Astrocyte (in vitro differentiated cells and primary cell): ENCODE measurements around the gene UQCR10. TPM values are rescaled to one million over a fixed set of nuclear protein-coding genes. Genes with fewer than 3 reads are reported as not detected.

Source experiments
- DNase-seq: peaks from one replicate; pipeline ENCODE4 v3.0.0-alpha.2; 2010; ENCODE audit warnings: low read depth
- FAIRE-seq: peaks from 2 replicates; lab custom pipeline; 2011; peaks lifted over from hg19 to GRCh38; lab: Jason Lieb, UNC
- H2AFZ ChIP-seq: 2 replicates; pipeline ENCODE4 v1.6.0; 2012; ENCODE audit warnings: low read depth, low read length, inconsistent platforms
- H3K27ac ChIP-seq: 2 replicates; pipeline ENCODE4 v1.5.1; 2011; ENCODE audit warnings: low read depth, low read length, inconsistent platforms
- H3K27me3 ChIP-seq: 2 replicates; pipeline ENCODE4 v1.6.0; 2011; ENCODE audit warnings: low read length, inconsistent platforms; ENCODE audit not compliant: insufficient read depth
- H3K36me3 ChIP-seq: 2 replicates; pipeline ENCODE4 v1.5.1; 2011; ENCODE audit warnings: low read length, inconsistent platforms; ENCODE audit not compliant: insufficient read depth
- H3K4me1 ChIP-seq: 2 replicates; pipeline ENCODE4 v1.5.1; 2011; ENCODE audit warnings: low read length, inconsistent platforms; ENCODE audit not compliant: insufficient read depth
- H3K4me2 ChIP-seq: 2 replicates; pipeline ENCODE4 v1.6.0; 2012; ENCODE audit warnings: low read length, inconsistent platforms
- H3K4me3 ChIP-seq: 2 replicates; pipeline ENCODE4 v1.5.1; 2011; ENCODE audit warnings: low read depth, mild to moderate bottlenecking, low read length, inconsistent platforms; ENCODE audit not compliant: insufficient read depth
- H3K79me2 ChIP-seq: 2 replicates; pipeline ENCODE4 v1.6.0; 2012; ENCODE audit warnings: mild to moderate bottlenecking, low read length, inconsistent platforms; ENCODE audit not compliant: insufficient read depth
- H3K9ac ChIP-seq: 2 replicates; pipeline ENCODE4 v1.6.0; 2012; ENCODE audit warnings: mild to moderate bottlenecking, low read length, inconsistent platforms
- H3K9me3 ChIP-seq: 2 replicates; pipeline ENCODE4 v1.5.1; 2012; ENCODE audit warnings: low read depth, mild to moderate bottlenecking, low read length, inconsistent platforms; ENCODE audit not compliant: insufficient read depth
- H4K20me1 ChIP-seq: 2 replicates; pipeline ENCODE4 v1.6.0; 2012; ENCODE audit warnings: low read length, inconsistent platforms; ENCODE audit not compliant: insufficient read depth
- H3K27ac Mint-ChIP-seq: one replicate; pipeline ENCODE4 v1.8.0; 2021; ENCODE audit warnings: mild to moderate bottlenecking, mixed read lengths; ENCODE audit not compliant: unreplicated experiment
- H3K27me3 Mint-ChIP-seq: one replicate; pipeline ENCODE4 v1.8.0; 2021; ENCODE audit warnings: low read depth, mixed read lengths; ENCODE audit not compliant: unreplicated experiment
- H3K36me3 Mint-ChIP-seq: one replicate; pipeline ENCODE4 v1.8.0; 2021; ENCODE audit warnings: low read depth, mixed read lengths; ENCODE audit not compliant: unreplicated experiment
- H3K4me1 Mint-ChIP-seq: one replicate; pipeline ENCODE4 v1.8.0; 2021; ENCODE audit warnings: low read depth, mixed read lengths; ENCODE audit not compliant: unreplicated experiment
- H3K4me3 Mint-ChIP-seq: one replicate; pipeline ENCODE4 v1.8.0; 2021; ENCODE audit warnings: mild to moderate bottlenecking, moderate library complexity, mixed read lengths; ENCODE audit not compliant: unreplicated experiment
- H3K9me3 Mint-ChIP-seq: one replicate; pipeline ENCODE4 v1.8.0; 2021; ENCODE audit warnings: mild to moderate bottlenecking, mixed read lengths; ENCODE audit not compliant: unreplicated experiment
- EZH2 ChIP-seq: IDR thresholded peaks from 2 replicates; pipeline ENCODE4 v1.6.1; 2012; ENCODE audit warnings: mild to moderate bottlenecking, low read length, inconsistent platforms; ENCODE audit not compliant: insufficient read depth
- total RNA-seq: library from RNA; stranded (reverse); gene quantifications from 2 replicates; pipeline ENCODE4 v1.2.1, GENCODE V29; 2021
- TF ChIP-seq, protein P1 (sequence below): IDR thresholded peaks from 2 replicates; pipeline ENCODE4 v1.5.1; 2011; ENCODE audit warnings: low read depth, mild to moderate bottlenecking, inconsistent platforms, low read length, moderate library complexity; ENCODE audit not compliant: insufficient read depth

The UQCR10 gene
- total RNA-seq, 1 donor from 2014 or later: 112 TPM

DNA sequence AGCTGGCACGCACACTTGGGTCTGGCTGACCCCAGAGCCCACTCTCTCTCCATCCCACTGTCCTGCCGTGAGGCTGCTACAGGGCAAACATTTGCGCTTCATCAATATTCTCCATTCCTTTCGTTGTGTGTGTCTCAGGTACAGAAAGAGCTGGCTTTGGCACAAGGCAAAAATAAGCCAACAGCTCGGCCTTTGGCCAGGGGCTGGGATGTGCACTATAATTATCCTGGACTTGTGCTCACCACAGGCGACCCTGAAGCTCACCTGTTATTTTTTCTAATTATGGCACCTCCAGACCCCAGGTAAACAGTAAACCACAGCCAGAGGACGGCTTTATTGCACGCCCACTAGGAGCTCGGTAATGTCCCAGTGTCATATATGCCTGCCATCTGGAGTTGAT lies 11.3 kb upstream of the UQCR10 start:
- Histone ChIP-seq H3K4me1 (no peaks in the 10 kb centered on the region), H2AFZ (no peak overlapping the region), H3K9ac (no peak overlapping the region), H3K4me3 (no peak overlapping the region), H3K79me2 (no peaks in the 10 kb centered on the region), H3K4me2 (no peak overlapping the region), H3K27me3 (no peaks in the 10 kb centered on the region), H3K36me3 (no peaks in the 10 kb centered on the region), H3K27ac (no peak overlapping the region), H3K9me3 (no peaks in the 10 kb centered on the region), H4K20me1 (peaks cover 11% of the 10 kb centered on the region)
- Mint-ChIP-seq H3K9me3 (no peaks in the 10 kb centered on the region), H3K27ac (no peak overlapping the region), H3K4me1 (peaks cover 2% of the 10 kb centered on the region), H3K4me3 (no peak overlapping the region), H3K27me3 (no peaks in the 10 kb centered on the region), H3K36me3 (peaks cover 3% of the 10 kb centered on the region)
- TF ChIP-seq, protein P1, sequence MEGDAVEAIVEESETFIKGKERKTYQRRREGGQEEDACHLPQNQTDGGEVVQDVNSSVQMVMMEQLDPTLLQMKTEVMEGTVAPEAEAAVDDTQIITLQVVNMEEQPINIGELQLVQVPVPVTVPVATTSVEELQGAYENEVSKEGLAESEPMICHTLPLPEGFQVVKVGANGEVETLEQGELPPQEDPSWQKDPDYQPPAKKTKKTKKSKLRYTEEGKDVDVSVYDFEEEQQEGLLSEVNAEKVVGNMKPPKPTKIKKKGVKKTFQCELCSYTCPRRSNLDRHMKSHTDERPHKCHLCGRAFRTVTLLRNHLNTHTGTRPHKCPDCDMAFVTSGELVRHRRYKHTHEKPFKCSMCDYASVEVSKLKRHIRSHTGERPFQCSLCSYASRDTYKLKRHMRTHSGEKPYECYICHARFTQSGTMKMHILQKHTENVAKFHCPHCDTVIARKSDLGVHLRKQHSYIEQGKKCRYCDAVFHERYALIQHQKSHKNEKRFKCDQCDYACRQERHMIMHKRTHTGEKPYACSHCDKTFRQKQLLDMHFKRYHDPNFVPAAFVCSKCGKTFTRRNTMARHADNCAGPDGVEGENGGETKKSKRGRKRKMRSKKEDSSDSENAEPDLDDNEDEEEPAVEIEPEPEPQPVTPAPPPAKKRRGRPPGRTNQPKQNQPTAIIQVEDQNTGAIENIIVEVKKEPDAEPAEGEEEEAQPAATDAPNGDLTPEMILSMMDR: no peak
- TF ChIP-seq EZH2: no peak
- FAIRE-seq (no peak), DNase-seq (no peak)

DNA sequence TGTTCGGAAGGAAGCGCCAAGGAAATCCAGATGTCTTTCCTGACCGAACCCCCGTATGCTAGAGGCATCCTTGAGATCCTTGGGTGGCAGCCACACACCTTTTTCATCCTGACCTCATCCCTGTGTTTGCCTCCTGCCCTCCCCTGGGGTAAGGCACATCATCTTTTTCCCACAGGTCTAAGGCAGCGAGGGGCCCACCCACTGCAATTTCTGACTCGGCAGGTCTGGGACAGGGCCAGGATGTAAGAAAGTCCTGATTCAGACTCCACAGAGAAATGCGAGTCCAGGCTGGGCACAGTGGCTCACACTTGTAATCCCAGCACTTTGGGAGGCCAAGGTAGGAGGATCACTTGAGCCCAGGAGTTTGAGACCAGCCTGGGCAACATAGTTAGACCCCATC lies 10.8 kb upstream of the UQCR10 start:
- Mint-ChIP-seq H3K9me3 (no peaks in the 10 kb centered on the region), H3K4me1 (peaks cover 2% of the 10 kb centered on the region), H3K36me3 (peaks cover 3% of the 10 kb centered on the region), H3K27me3 (no peaks in the 10 kb centered on the region), H3K4me3 (no peak overlapping the region), H3K27ac (no peak overlapping the region)
- Histone ChIP-seq H3K36me3 (no peaks in the 10 kb centered on the region), H3K27me3 (no peaks in the 10 kb centered on the region), H3K9ac (no peak overlapping the region), H3K79me2 (no peaks in the 10 kb centered on the region), H3K4me1 (no peaks in the 10 kb centered on the region), H2AFZ (no peak overlapping the region), H3K9me3 (no peaks in the 10 kb centered on the region), H3K27ac (no peak overlapping the region), H4K20me1 (peaks cover 11% of the 10 kb centered on the region), H3K4me3 (no peak overlapping the region), H3K4me2 (no peak overlapping the region)
- no peak for DNase-seq
- TF ChIP-seq, protein P1: no peak
- TF ChIP-seq EZH2: no peak
- no peak for FAIRE-seq

- no peaks in the 10 kb centered on the region for H3K79me2 ChIP-seq
- no peaks in the 10 kb centered on the region for H3K27me3 ChIP-seq
- H3K4me1 ChIP-seq: no peaks in the 10 kb centered on the region
- no peak overlapping the region for H2AFZ ChIP-seq
- no peaks in the 10 kb centered on the region for H3K36me3 ChIP-seq
- Mint-ChIP-seq H3K9me3 (no peaks in the 10 kb centered on the region), H3K36me3 (peaks cover 3% of the 10 kb centered on the region), H3K4me3 (no peak overlapping the region), H3K27ac (no peak overlapping the region), H3K4me1 (peaks cover 2% of the 10 kb centered on the region), H3K27me3 (no peaks in the 10 kb centered on the region)
- no peak overlapping the region for H3K27ac ChIP-seq
- TF ChIP-seq EZH2: no peak
- TF ChIP-seq, protein P1: no peak
- no peak overlapping the region for H3K4me3 ChIP-seq
- DNase-seq: no peak
- no peak overlapping the region for H3K9ac ChIP-seq
- no peaks in the 10 kb centered on the region for H3K9me3 ChIP-seq
- peaks cover 11% of the 10 kb centered on the region for H4K20me1 ChIP-seq
- H3K4me2 ChIP-seq: no peak overlapping the region
- no peak for FAIRE-seq
These were observed 10.1 kb upstream of the UQCR10 start for GRCh38 chr22:29757096-29757495.
